Endothelial cell of umbilical vein (primary cell): ENCODE results near the gene CCDC3. TPM values are rescaled to one million over a fixed set of nuclear protein-coding genes. Genes with fewer than 3 reads are reported as not detected.

Experiments
- BruUV-seq: library from RNA; stranded (reverse); fragments of 400-500 nt; replicated peaks from 2 replicates; lab custom pipeline; 2021; lab: Mats Ljungman, UMichigan
- CTCF ChIA-PET: fragments of 300-600, 350-600 bp; sonication (Branson Sonifier 250); formaldehyde crosslinking; loops from one replicate; lab custom pipeline; 2021; ENCODE audit warnings: antibody characterized with exemption, inconsistent platforms; lab: Charles Lee
- POLR2A ChIA-PET: fragments of 300-600, 350-600 bp; sonication (Branson Sonifier 250); formaldehyde crosslinking; loops from one replicate; lab custom pipeline; 2021; ENCODE audit warnings: antibody characterized with exemption, inconsistent platforms; lab: Charles Lee
- DNase-seq: peaks from one replicate; pipeline ENCODE4 v3.0.0-alpha.2; 2011; ENCODE audit warnings: low read depth, low spot score
- FAIRE-seq: peaks from 2 replicates; lab custom pipeline; 2011; peaks lifted over from hg19 to GRCh38; lab: Jason Lieb, UNC
- H2AFZ ChIP-seq: 2 replicates; pipeline ENCODE4 v1.6.0; 2012; ENCODE audit warnings: low read depth, low read length, control low read depth, inconsistent platforms
- H3K27ac ChIP-seq: 2 replicates; pipeline ENCODE4 v1.5.1; 2011; ENCODE audit warnings: low read depth, mild to moderate bottlenecking, control low read depth, low read length, moderate library complexity; ENCODE audit not compliant: insufficient read depth
- H3K27me3 ChIP-seq, 2 experiments: 2 replicates each; pipeline versions ENCODE4 v1.6.0 to v1.6.1; 2011; ENCODE audit warnings: low read length in 2 of 2, mixed read lengths in 1 of 2; ENCODE audit not compliant: control insufficient read depth in 2 of 2, insufficient read depth in 2 of 2
- H3K36me3 ChIP-seq, 2 experiments: 2 replicates in 1 of 2; 3 replicates in 1 of 2; pipeline ENCODE4 v1.5.1; 2011; ENCODE audit warnings: low read length in 2 of 2, mild to moderate bottlenecking in 1 of 2, moderate library complexity in 1 of 2; ENCODE audit not compliant: control insufficient read depth in 2 of 2, insufficient read depth in 2 of 2; ENCODE audit errors: extremely low read depth in 1 of 2
- H3K4me1 ChIP-seq: 3 replicates; pipeline ENCODE4 v1.5.1; 2011; ENCODE audit warnings: mild to moderate bottlenecking, low read length; ENCODE audit not compliant: control insufficient read depth, insufficient read depth; ENCODE audit errors: extremely low read depth
- H3K4me2 ChIP-seq: 2 replicates; pipeline ENCODE4 v1.6.1; 2011; ENCODE audit warnings: low read length, control low read depth, mixed read lengths; ENCODE audit not compliant: insufficient read depth
- H3K4me3 ChIP-seq, 3 experiments: fragments of 200-600 bp in 1 of 3; sonication (generic), shearing (Covaris generic) in 1 of 3; replicated peaks in 1 of 3; 2 replicates each; pipeline ENCODE4 v1.5.1; 2011 to 2016; ENCODE audit warnings: control low read depth in 3 of 3, low read length in 3 of 3, mild to moderate bottlenecking in 2 of 3, inconsistent platforms in 1 of 3, low read depth in 1 of 3, moderate library complexity in 1 of 3; ENCODE audit not compliant: insufficient read depth in 1 of 3
- H3K79me2 ChIP-seq: 2 replicates; pipeline ENCODE4 v1.6.0; 2012; ENCODE audit warnings: low read length, inconsistent platforms; ENCODE audit not compliant: control insufficient read depth, insufficient read depth
- H3K9ac ChIP-seq: replicated peaks from 2 replicates; pipeline ENCODE3; 2011; ENCODE audit warnings: low read length, control low read depth; ENCODE audit not compliant: insufficient read depth; ENCODE audit errors: extremely low read depth
- H3K9me1 ChIP-seq: replicated peaks from 3 replicates; pipeline ENCODE4 v1.6.0; 2011; ENCODE audit warnings: mild to moderate bottlenecking, low read length; ENCODE audit not compliant: control insufficient read depth, insufficient read depth; ENCODE audit errors: extremely low read depth
- H3K9me3 ChIP-seq: replicated peaks from 2 replicates; pipeline ENCODE4 v1.5.1; 2012; ENCODE audit warnings: low read length, inconsistent platforms; ENCODE audit not compliant: control insufficient read depth, insufficient read depth
- H4K20me1 ChIP-seq: replicated peaks from 2 replicates; pipeline ENCODE3; 2011; ENCODE audit warnings: mild to moderate bottlenecking, low read length; ENCODE audit not compliant: control insufficient read depth, insufficient read depth; ENCODE audit errors: extremely low read depth
- CTCF ChIP-seq, 2 donors: IDR thresholded peaks; 1 replicate in 1 of 2; 2 replicates in 1 of 2; pipeline ENCODE4 v1.5.1; 2011; ENCODE audit warnings: low read length in 2 of 2, mild to moderate bottlenecking in 2 of 2, moderate library complexity in 2 of 2, control low read depth in 1 of 2, inconsistent platforms in 1 of 2, low read depth in 1 of 2; ENCODE audit not compliant: insufficient read depth in 1 of 2; ENCODE audit errors: extremely low read depth in 1 of 2
- EZH2 ChIP-seq: IDR thresholded peaks from 2 replicates; pipeline ENCODE4 v1.6.1; 2012; ENCODE audit warnings: borderline replicate concordance, low read depth, mild to moderate bottlenecking, moderate library complexity, low read length, inconsistent platforms; ENCODE audit not compliant: severe bottlenecking
- FOS ChIP-seq: IDR thresholded peaks from 2 replicates; pipeline ENCODE4 v1.6.1; 2011; ENCODE audit warnings: mild to moderate bottlenecking, low read length, moderate library complexity, borderline replicate concordance; ENCODE audit not compliant: insufficient read depth
- GATA2 ChIP-seq: IDR thresholded peaks from 2 replicates; pipeline ENCODE4 v1.7.0; 2011; ENCODE audit warnings: low read depth, mild to moderate bottlenecking, moderate library complexity, mixed read lengths, low read length; ENCODE audit not compliant: insufficient read length, insufficient read depth
- JUN ChIP-seq: IDR thresholded peaks from 2 replicates; pipeline ENCODE4 v1.6.1; 2011; ENCODE audit warnings: borderline replicate concordance, low read depth; ENCODE audit not compliant: insufficient read length, insufficient read depth
- MAX ChIP-seq: IDR thresholded peaks from 2 replicates; pipeline ENCODE4 v1.6.1; 2011; ENCODE audit not compliant: insufficient read depth, insufficient read length
- MYC ChIP-seq: IDR thresholded peaks from one replicate; pipeline ENCODE4 v1.6.1; 2011; ENCODE audit warnings: mild to moderate bottlenecking, low read depth, low read length
- POLR2A ChIP-seq: IDR thresholded peaks from 2 replicates; pipeline ENCODE4 v1.6.1; 2012; ENCODE audit warnings: low read depth, mild to moderate bottlenecking, control low read depth, low read length
- POLR2AphosphoS5 ChIP-seq: IDR thresholded peaks from 2 replicates; pipeline ENCODE4 v1.6.1; 2012; ENCODE audit warnings: low read depth, mild to moderate bottlenecking, control low read depth, low read length, moderate library complexity; ENCODE audit not compliant: insufficient read depth
- dilution Hi-C: fragments of 300-500 bp; cut with MboI; formaldehyde crosslinking; loops from one replicate; pipeline ENCODE4 v1.15.0; 2019; ENCODE audit warnings: low sequenced_read_pairs; ENCODE audit not compliant: extremely low pct_ligation_motif_present
- intact Hi-C: fragments of 100-400 bp; cut with micrococcal nuclease; formaldehyde crosslinking; loops from one replicate; pipeline ENCODE4 v1.10.0; 2022
- polyA plus RNA-seq, 4 experiments: library from polyadenylated mRNA; depleted of rRNA in 3 of 4; stranded (reverse) in 3 of 4; unstranded in 1 of 4; fragments of >200 nt; gene quantifications; 2 replicates each; pipeline versions ENCODE4 v1.2.1 to v1.2.3, GENCODE V29; 2011 to 2012; ENCODE audit warnings: missing spikeins in 1 of 4
- total RNA-seq: library from RNA; stranded (reverse); gene quantifications from 2 replicates; pipeline ENCODE4 v1.2.3, GENCODE V29; 2021

CCDC3 gene
- total and polyA plus RNA-seq, 2 donors (not counting 3 experiments of a cell fraction or from before 2014, with no cell fraction given) = 0.90 to 1.4 TPM

GRCh38 chr10:12974491-12975199 is 26.9 kb downstream of the CCDC3 start:
- no peaks in the 10 kb centered on the region for H3K27me3 ChIP-seq
- no peak overlapping the region for H3K9ac ChIP-seq
- H2AFZ ChIP-seq = no peak overlapping the region
- dilution Hi-C loops (no loop called here), intact Hi-C loops (no loop called here)
- no peaks in the 10 kb centered on the region for H3K9me3 ChIP-seq
- ChIA-PET CTCF (no interaction called here), POLR2A (no interaction called here)
- H3K36me3 ChIP-seq = no peaks in the 10 kb centered on the region
- H3K9me1 ChIP-seq = no peaks in the 10 kb centered on the region
- H4K20me1 ChIP-seq = no peaks in the 10 kb centered on the region
- FAIRE-seq (no peak), DNase-seq (no peak)
- no peaks in the 10 kb centered on the region for H3K4me1 ChIP-seq
- no peak overlapping the region for H3K4me3 ChIP-seq
- H3K79me2 ChIP-seq = no peaks in the 10 kb centered on the region
- H3K27ac ChIP-seq = no peak overlapping the region
- TF ChIP-seq CTCF (IDR thresholded peaks at IDR 0.05; ENCODE audit: extremely low read depth in 1 of 2, insufficient read depth in 1 of 2, low read depth in 1 of 2, low read length in 2 of 2) = no peak
- no peak for TF ChIP-seq FOS
- no peak for TF ChIP-seq MYC
- no peak for TF ChIP-seq EZH2
- TF ChIP-seq POLR2AphosphoS5 = no peak
- no peak for TF ChIP-seq JUN
- TF ChIP-seq MAX = no peak
- TF ChIP-seq POLR2A = no peak
- no peak for TF ChIP-seq GATA2
- no peak overlapping the region for H3K4me2 ChIP-seq
- BruUV-seq = no TSS peak
